ENCODE data around the gene CRACR2B.
A peak's percentile ranks its signal among the peaks of the same experiment; 100 is the strongest.

The CRACR2B gene

GRCh38 chr11:845872-846495, 18.3 kb downstream of the CRACR2B start:
- H3K27ac Mint-ChIP-seq, result no peak overlapping the region
- H3K36me3 Mint-ChIP-seq, result peaks cover 6% of the 10 kb centered on the region
- ATAC-seq, result no peak

DNA sequence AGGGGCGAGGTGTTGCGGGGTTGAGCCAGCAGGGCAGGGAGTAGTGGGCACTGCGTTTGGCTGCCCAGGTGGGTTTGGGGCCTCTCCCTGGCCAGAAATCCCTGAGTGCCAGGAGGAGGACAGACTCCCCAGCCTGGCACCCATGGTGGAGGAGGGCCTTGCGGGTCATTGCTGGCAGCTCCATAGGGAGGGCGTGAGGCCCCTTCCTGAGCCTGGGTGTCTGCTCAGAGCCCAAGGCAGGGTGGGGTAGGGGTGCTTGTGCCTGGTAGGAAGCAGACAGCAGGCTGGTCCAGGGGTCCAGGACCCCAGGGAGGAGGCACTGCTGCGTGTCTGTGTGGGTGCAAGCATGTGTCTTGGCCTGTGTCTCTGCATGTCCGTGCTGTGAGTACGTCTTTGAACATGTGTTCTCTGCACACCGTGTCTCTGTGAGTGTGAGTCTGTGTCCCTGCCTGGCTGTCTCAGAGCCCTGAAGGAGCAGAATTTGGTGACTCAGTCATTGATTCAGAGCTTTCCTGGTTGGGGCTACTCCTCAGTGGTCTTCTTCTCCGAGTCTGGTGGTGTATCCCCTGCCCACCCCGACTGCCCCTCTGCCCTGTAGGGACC, 18.9 kb downstream of the CRACR2B start:
- ATAC-seq, result no peak
- H3K4me3 Mint-ChIP-seq, result no peak overlapping the region
- peaks cover 14% of the 10 kb centered on the region for H3K4me1 Mint-ChIP-seq
- no peaks in the 10 kb centered on the region for H3K9me3 Mint-ChIP-seq
- no peaks in the 10 kb centered on the region for H3K36me3 Mint-ChIP-seq
- DNase-seq (ENCODE audit: low spot score in 2 of 2), result no peak
- no peak overlapping the region for H3K27ac Mint-ChIP-seq

More at GRCh38 chr11:845872-846495, 18.3 kb downstream of the CRACR2B start:
- no peak for DNase-seq (ENCODE audit: low spot score in 2 of 2)
- Mint-ChIP-seq H3K4me1 (peaks cover 20% of the 10 kb centered on the region), H3K4me3 (no peak overlapping the region), H3K9me3 (no peaks in the 10 kb centered on the region)

DNA sequence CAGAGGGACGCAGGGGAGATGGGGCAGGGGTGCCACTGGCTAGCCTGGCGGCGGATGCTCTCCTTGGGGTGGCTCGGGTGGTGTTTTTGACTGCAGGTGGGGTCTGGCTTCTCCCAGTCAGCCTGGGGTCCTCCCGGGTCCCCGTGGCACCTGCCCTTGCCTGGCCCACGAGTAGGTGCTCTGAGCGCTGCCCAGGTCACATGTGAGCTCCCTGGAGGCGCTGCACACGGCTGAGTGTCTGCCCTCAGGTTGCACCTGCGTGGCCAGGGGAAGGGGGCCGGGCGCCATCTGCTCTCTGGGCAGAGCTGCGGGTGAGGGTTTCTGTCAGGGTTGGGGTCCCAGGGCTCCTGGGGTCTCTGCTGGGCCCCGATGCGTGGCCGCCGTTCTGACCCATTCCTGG, 20.2 kb downstream of the CRACR2B start:
- H3K36me3 Mint-ChIP-seq, result no peaks in the 10 kb centered on the region
- DNase-seq (ENCODE audit: low spot score in 2 of 2) (no peak), ATAC-seq (no peak)
- no peak overlapping the region for H3K4me3 Mint-ChIP-seq
- peaks cover 14% of the 10 kb centered on the region for H3K4me1 Mint-ChIP-seq
- no peaks in the 10 kb centered on the region for H3K9me3 Mint-ChIP-seq
- no peak overlapping the region for H3K27ac Mint-ChIP-seq

DNA sequence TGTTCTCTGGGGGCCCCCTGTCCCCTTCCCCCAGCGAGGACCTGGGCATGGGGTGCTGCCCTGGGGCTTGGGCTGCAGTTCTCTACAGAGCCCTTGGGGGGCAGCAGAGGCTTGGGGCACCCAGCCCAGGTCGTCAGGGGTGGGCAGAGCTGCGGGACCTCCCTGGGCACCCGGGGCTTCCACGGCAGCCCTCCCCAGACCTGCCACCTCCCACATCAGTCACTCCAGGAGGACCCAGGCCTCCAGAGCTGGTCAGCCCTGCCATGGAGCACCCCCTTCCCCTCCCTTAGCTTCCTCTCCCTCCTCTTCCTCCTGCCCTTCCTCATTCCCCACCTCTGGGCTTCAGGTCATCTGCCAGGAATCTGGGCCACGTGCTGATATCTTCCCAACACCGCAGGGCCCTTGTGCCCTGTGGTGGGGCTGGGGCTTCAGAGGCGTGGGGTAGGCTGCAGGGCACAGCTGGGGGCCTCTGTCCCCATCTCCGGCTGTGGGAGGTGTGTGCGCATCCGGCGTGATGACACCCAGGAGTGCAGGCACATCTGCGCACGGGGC, 20.7 kb downstream of the CRACR2B start:
- no peaks in the 10 kb centered on the region for H3K9me3 Mint-ChIP-seq
- DNase-seq (ENCODE audit: low spot score in 2 of 2), result peak; percentile 62 to 87
- H3K4me3 Mint-ChIP-seq, result peak overlapping the region; percentile 60
- no peaks in the 10 kb centered on the region for H3K36me3 Mint-ChIP-seq
- H3K27ac Mint-ChIP-seq, result no peak overlapping the region
- peaks cover 11% of the 10 kb centered on the region for H3K4me1 Mint-ChIP-seq
- ATAC-seq, result peak; percentile 70

GRCh38 chr11:849104-849824, 21.5 kb downstream of the CRACR2B start:
- Mint-ChIP-seq H3K4me3 (peak overlapping the region; percentile 60), H3K27ac (no peak overlapping the region), H3K9me3 (no peaks in the 10 kb centered on the region), H3K36me3 (no peaks in the 10 kb centered on the region), H3K4me1 (peaks cover 6% of the 10 kb centered on the region)
- DNase-seq (ENCODE audit: low spot score in 2 of 2), result no peak
- ATAC-seq, result no peak

DNA sequence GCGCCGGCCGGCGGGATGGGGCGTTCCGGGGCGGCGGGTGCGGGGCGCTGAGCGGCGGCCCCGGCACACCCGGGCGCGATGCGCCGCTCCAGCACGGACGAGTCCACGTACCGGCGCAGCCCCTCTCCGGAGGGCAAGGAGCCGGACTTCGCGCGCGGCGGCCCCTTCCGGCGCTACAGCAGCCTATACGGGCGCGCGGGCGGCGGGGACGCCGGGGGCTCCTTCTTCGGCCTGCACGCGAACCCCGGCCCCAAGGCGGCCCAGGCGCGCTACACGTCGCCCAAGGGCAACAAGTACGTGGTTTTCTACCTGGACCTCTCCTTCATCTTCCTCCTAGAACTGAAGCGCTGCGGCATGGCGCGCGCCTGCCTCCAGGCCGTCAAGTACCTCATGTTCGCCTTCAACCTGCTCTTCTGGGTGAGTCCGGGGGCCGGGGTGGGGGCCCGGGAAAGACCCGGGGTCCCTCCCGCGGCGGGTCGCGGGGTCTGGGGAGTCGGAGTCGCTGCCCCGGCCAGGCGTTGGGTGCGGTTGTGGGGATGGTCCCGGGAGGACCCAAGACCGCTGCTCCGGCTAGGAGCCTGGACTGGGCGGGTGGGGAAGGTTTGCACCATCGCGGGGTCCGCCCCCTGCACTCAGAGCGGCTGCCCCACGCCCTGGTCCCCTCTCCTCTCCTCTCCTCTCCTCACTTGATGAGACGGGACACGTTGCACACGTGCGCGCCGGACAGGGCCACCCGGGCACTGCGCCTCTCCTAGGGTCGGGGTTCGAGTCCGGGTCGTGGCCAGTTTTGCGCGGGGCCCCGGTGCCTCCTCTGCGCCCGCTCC, 22.4 kb downstream of the CRACR2B start:
- peak overlapping the region; percentile 26 for H3K4me3 Mint-ChIP-seq

DNA sequence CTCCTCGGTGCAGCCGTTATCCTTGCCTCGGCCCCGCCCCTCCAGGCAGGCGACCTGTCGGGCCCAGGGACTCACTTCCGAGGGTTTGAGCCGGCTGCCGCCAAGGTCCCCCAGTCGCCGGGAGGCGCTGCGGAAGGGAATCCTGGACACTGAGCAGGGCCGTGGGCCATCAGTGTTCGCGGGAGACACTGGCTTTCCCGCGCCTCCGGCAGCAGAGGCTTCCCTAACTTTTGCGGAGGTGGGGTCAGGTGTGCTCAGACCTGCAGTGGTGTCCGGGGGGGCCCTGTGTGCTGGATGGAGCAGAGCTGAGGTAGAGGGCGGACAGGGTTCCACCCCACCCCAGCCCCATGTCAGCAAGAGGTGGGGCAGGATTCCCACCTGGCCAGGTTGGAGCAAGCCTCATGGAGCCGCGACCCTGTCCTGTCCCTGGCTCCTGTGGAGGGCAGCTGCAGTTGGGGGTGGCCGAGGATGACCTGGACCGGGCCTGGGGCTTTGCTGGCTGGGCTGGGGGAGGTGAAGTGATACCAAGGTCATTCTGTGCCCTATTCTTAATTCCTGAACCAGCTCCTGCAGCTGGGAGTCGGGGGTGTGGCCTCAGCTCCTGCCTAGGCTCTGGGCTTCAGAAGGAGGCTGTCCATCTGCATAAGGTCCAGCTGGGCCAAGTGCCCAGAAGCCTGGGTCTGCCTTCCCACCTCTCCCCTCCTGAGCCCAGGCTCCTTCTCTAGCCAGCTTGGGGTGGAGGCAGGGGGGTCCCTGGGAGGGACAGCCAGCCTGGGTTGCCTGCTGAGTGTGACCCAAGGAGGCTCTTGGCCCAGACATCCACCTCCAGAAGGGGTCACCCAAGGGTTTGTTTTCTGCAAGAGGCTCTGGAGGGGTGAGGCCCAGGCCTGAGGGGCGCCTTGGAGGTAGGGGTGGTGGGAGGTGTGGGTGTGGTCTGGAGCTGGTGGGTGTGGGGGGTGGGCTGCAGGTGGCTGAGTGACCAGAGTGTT, 23.4 kb downstream of the CRACR2B start:
- DNase-seq (ENCODE audit: low spot score in 2 of 2) (no peak), ATAC-seq (no peak)
- Mint-ChIP-seq H3K36me3 (no peaks in the 10 kb centered on the region), H3K4me1 (peaks cover 6% of the 10 kb centered on the region), H3K4me3 (no peak overlapping the region), H3K9me3 (no peaks in the 10 kb centered on the region), H3K27ac (no peak overlapping the region)

More for the DNA sequence above, 22.4 kb downstream of the CRACR2B start:
- ATAC-seq, result no peak
- Mint-ChIP-seq H3K27ac (no peak overlapping the region), H3K36me3 (no peaks in the 10 kb centered on the region), H3K9me3 (no peaks in the 10 kb centered on the region), H3K4me1 (peaks cover 6% of the 10 kb centered on the region)
- DNase-seq (ENCODE audit: low spot score in 2 of 2), result no peak

DNA sequence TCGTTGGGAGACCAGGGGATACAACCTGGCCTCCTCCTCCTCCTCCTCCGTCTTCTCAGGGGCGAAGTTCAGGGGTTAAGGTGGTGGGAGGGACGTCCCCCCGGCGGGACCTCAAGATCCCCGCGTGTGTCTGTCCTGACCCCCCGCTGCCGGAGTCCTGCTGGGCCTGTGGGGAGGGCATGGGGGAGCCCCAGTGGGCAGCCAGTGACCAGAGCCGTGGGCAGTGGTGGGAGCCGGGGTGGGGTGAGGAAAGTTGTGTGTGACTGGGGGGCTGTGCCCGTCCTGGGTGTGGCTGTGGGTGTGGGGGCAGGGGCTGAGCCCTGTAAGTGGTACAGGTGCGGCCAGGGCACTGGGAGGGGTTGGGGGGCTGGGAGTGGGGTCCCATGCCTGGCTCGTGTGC, 25.0 kb downstream of the CRACR2B start:
- Mint-ChIP-seq H3K27ac (no peak overlapping the region), H3K36me3 (no peaks in the 10 kb centered on the region), H3K9me3 (no peaks in the 10 kb centered on the region), H3K4me1 (peaks cover 13% of the 10 kb centered on the region), H3K4me3 (no peak overlapping the region)
- ATAC-seq (no peak), DNase-seq (ENCODE audit: low spot score in 2 of 2) (no peak)

GRCh38 chr11:853682-854448, 26.1 kb downstream of the CRACR2B start:
- H3K36me3 Mint-ChIP-seq, result peaks cover 1% of the 10 kb centered on the region
- H3K4me1 Mint-ChIP-seq, result peaks cover 7% of the 10 kb centered on the region
- no peaks in the 10 kb centered on the region for H3K9me3 Mint-ChIP-seq
- DNase-seq (ENCODE audit: low spot score in 2 of 2), result no peak
- no peak for ATAC-seq
- no peak overlapping the region for H3K27ac Mint-ChIP-seq
- no peak overlapping the region for H3K4me3 Mint-ChIP-seq

DNA sequence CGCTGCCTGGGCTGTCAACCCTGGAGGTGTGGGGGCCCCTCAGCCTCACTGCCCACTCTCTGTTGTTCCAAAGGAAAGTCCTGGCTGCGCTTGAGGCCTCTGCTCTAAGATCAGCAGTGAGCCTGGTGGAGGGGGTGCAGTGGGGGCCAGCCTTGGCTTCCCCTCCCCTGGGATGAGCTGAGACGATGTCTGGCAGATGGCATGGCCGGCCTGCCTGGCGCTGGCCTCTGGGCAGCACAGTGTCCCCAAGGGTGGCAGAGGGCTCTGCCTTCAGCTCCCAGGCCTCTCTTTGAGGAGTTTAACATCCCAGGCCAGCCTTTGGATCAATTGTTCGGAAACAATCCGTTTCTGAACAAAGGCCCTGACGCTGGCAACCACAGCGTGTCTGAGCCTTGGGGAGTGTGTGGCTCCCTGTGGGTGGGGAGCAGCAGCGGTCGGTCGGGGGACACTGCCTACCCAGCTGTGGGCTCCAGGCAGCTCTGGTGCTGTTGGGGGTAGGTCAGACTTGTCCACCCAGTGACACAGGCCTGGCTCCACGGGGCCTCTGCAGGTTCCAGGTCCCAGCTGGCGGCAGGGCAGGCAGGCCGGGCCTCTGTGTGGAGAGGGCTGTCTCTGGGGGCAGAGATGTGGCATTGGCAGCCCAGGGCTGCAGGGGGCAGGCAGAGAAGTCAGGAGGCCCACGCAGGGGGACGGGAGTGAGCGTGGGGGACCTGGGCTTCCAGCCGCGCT, 27.0 kb downstream of the CRACR2B start:
- Mint-ChIP-seq H3K4me1 (peaks cover 7% of the 10 kb centered on the region), H3K36me3 (peaks cover 5% of the 10 kb centered on the region), H3K9me3 (no peaks in the 10 kb centered on the region), H3K27ac (no peak overlapping the region), H3K4me3 (no peak overlapping the region)
- no peak for ATAC-seq
- DNase-seq (ENCODE audit: low spot score in 2 of 2), result no peak

- no peak overlapping the region for H3K4me3 Mint-ChIP-seq
- peaks cover 7% of the 10 kb centered on the region for H3K4me1 Mint-ChIP-seq
- no peaks in the 10 kb centered on the region for H3K9me3 Mint-ChIP-seq
- H3K27ac Mint-ChIP-seq, result no peak overlapping the region
- DNase-seq (ENCODE audit: low spot score in 2 of 2) (no peak), ATAC-seq (no peak)
- peaks cover 5% of the 10 kb centered on the region for H3K36me3 Mint-ChIP-seq
Measured at GRCh38 chr11:855330-855674, 27.6 kb downstream of the CRACR2B start.

- Mint-ChIP-seq H3K4me3 (no peak overlapping the region), H3K27ac (peak overlapping the region; percentile 37), H3K9me3 (no peaks in the 10 kb centered on the region), H3K36me3 (peaks cover 5% of the 10 kb centered on the region), H3K4me1 (peaks cover 7% of the 10 kb centered on the region)
- ATAC-seq (no peak), DNase-seq (ENCODE audit: low spot score in 2 of 2) (no peak)
Measured at GRCh38 chr11:855796-856195, 28.1 kb downstream of the CRACR2B start.

GRCh38 chr11:856397-856796, 28.7 kb downstream of the CRACR2B start:
- ATAC-seq, result no peak
- Mint-ChIP-seq H3K27ac (peak overlapping the region; percentile 87), H3K4me3 (no peak overlapping the region), H3K9me3 (no peaks in the 10 kb centered on the region), H3K4me1 (peaks cover 7% of the 10 kb centered on the region), H3K36me3 (peaks cover 5% of the 10 kb centered on the region)
- DNase-seq (ENCODE audit: low spot score in 2 of 2), result no peak
